HUES64 (cell line): Measurements from ENCODE around the gene HRH2.

ENCODE experiments used
- H3K27ac ChIP-seq: 2 replicates; pipeline ENCODE4 v1.7.0; 2013; ENCODE audit warnings: low read depth, low read length, inconsistent platforms
- H3K27me3 ChIP-seq: 2 replicates; pipeline ENCODE4 v1.6.1; 2013; ENCODE audit warnings: mild to moderate bottlenecking, low read length; ENCODE audit not compliant: insufficient read depth
- H3K36me3 ChIP-seq: 2 replicates; pipeline ENCODE4 v1.6.1; 2013; ENCODE audit warnings: mild to moderate bottlenecking, low read length; ENCODE audit not compliant: insufficient read depth
- H3K4me1 ChIP-seq: 2 replicates; pipeline ENCODE4 v1.6.1; 2013; ENCODE audit warnings: mild to moderate bottlenecking, low read length, moderate library complexity; ENCODE audit not compliant: insufficient read depth
- H3K4me3 ChIP-seq: 2 replicates; pipeline ENCODE4 v1.5.1; 2013; ENCODE audit warnings: mild to moderate bottlenecking, low read length, moderate library complexity
- H3K9ac ChIP-seq: 2 replicates; pipeline ENCODE4 v1.6.1; 2013; ENCODE audit warnings: mild to moderate bottlenecking, low read depth, low read length
- H3K9me3 ChIP-seq: 2 replicates; pipeline ENCODE4 v1.6.1; 2013; ENCODE audit warnings: low read depth, low read length; ENCODE audit not compliant: insufficient read depth
- WGBS: fragments of 150-250, 120-280 bp; methylation state at CpG from one replicate; pipeline ENCODE4 v1.1.7; 2013; ENCODE audit warnings: missing lambda C conversion rate; 5-methylcytosine and 5-hydroxymethylcytosine counted together

Gene HRH2

DNA sequence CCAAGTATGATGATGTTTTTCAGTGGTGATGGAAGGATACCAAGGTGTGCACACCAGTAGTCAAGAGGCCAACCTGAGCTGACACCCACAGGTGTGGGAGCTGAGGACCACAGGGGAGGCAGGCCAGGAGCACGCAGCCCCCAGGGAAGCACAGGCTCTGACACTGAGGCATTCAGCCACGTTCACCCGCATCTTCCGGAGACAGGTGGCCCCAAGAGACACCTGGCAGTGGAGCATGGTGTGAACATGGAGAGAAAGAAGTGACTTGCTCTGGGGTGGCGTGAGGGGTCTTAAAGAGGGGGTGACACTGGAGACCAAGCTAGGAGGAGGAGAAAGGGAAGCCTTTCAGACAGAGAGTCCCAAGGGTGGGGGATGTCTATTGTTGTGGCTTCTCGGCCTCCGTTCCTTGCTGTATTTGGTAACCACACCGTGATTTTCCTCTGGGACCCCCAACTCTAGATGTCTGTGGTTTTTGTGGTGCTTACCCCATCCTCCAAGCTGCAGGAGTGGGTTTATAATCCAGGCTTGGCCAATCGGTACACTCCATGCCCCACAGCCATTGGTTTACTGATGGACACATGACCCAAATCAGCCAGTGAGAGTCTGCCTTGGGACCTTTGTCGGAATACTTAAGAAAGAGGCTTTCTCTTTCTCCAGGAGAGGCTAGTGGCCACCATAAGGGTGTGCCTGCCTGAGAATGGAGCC is 84.6 kb downstream of the HRH2 start:
- Histone ChIP-seq H3K9ac (no peak overlapping the region), H3K4me3 (no peak overlapping the region), H3K27me3 (no peaks in the 10 kb centered on the region), H3K9me3 (no peaks in the 10 kb centered on the region), H3K4me1 (no peaks in the 10 kb centered on the region), H3K27ac (no peak overlapping the region), H3K36me3 (no peaks in the 10 kb centered on the region)
- WGBS: 79% methylated on average over 10 of the region's 10 CpGs

DNA sequence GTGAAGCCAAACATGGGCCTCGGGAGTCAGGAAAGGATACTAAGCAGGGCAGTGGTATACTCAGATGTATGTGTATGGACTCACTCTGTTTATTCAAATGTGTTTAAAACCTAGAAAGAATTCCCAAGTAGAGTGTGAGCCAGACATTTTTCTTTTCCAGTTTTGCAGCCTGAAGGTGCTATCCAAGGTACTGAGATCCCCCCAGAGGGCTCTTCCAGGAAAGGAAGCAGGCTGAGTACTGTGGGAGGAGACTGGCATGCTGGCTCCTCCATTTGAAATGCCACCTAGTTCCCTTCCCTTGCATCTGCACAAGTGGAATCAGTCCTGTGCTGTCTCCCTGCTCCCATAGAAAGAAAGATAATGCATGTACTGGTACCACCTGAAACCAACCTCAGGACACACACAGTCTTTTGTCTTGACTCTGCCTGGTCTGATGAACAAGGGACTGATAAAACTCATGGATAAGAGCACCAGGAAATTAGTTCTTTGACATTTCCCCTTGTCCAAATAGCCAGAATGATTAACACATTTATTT is 85.9 kb downstream of the HRH2 start:
- Histone ChIP-seq H3K27ac (no peak overlapping the region), H3K27me3 (no peaks in the 10 kb centered on the region), H3K4me1 (no peaks in the 10 kb centered on the region), H3K4me3 (no peak overlapping the region), H3K9ac (no peak overlapping the region), H3K36me3 (no peaks in the 10 kb centered on the region), H3K9me3 (no peaks in the 10 kb centered on the region)
- WGBS: 82% methylated on average over 1 of the region's 1 CpG

DNA sequence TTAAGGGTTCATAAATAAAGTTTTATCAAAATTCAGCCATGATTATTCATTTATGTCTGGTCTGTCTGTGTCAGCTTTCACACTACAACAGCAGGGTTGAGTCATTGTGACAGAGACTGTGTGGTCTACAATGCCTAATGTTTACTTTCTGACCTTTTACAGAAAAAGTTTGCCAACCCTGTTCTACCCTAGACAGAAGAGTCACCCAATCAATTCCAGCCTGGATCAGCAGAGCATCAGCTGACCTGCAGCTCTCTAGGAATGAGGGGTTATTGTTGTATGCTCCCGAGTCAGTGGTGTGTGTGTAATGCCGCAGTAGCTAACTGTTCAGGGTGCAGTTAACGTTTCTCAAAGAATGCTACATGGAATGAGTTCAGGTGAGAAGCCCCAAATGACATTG is 87.3 kb downstream of the HRH2 start:
- 77% methylated on average over 3 of the region's 3 CpGs for WGBS
- no peaks in the 10 kb centered on the region for H3K36me3 ChIP-seq
- no peaks in the 10 kb centered on the region for H3K4me1 ChIP-seq
- H3K27ac ChIP-seq: no peak overlapping the region
- no peaks in the 10 kb centered on the region for H3K27me3 ChIP-seq
- no peaks in the 10 kb centered on the region for H3K9me3 ChIP-seq
- no peak overlapping the region for H3K9ac ChIP-seq
- H3K4me3 ChIP-seq: no peak overlapping the region

DNA sequence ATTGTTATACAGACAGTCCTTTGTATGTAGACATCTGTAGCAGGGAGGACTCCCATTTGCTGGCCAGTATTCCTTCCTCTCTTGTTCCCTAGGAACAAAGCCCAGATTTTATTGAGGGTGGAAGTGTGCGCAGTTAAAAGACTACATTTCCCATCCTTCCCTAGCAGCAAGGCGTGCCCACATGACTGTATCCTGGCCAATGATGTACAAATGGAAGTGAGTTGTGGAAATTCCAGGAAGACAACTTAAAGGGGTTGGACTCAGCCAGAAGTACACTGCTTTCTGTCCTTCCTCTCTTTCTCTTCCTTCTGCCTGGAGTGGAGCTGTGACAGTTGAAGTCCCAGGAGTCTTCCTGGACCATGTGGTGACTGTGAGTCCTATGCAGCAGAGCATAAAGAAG is 89.0 kb downstream of the HRH2 start:
- Histone ChIP-seq H3K9ac (no peak overlapping the region), H3K27me3 (no peaks in the 10 kb centered on the region), H3K27ac (no peak overlapping the region), H3K36me3 (no peaks in the 10 kb centered on the region), H3K4me3 (peak overlapping the region; percentile 28; the same call in 1 of the 2 replicates), H3K4me1 (no peaks in the 10 kb centered on the region), H3K9me3 (no peaks in the 10 kb centered on the region)
- no CpG with 5 or more reads among the region's 2 CpGs for WGBS

DNA sequence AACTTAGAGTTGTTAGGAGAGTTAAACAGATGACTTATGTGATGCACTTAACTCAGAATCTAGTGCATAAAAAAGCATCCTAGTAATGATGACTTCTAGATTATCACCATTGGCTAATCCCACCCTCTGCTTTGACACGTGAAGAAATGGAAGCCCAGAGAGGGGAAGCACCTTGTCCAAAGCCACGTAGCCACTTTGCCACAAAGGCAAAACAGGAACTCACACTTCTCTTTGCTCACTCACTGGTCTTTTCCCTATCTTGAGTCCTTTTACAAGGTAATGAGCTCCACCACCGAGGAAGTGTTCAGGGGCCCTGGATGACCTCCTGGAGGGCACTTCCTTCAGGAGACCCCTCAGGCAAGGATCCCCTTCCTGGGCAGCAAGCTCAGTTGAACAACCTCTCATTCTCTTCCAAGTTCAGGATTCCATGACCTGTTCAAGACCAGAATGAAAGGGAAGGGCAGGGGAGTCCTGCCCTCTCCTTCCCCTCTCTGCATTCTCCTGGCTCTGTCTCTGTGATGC is 89.7 kb downstream of the HRH2 start:
- Histone ChIP-seq H3K36me3 (no peaks in the 10 kb centered on the region), H3K27ac (no peak overlapping the region), H3K4me1 (no peaks in the 10 kb centered on the region), H3K9ac (no peak overlapping the region), H3K9me3 (no peaks in the 10 kb centered on the region), H3K4me3 (no peak overlapping the region), H3K27me3 (no peaks in the 10 kb centered on the region)
- WGBS: 82% methylated on average over 3 of the region's 3 CpGs

DNA sequence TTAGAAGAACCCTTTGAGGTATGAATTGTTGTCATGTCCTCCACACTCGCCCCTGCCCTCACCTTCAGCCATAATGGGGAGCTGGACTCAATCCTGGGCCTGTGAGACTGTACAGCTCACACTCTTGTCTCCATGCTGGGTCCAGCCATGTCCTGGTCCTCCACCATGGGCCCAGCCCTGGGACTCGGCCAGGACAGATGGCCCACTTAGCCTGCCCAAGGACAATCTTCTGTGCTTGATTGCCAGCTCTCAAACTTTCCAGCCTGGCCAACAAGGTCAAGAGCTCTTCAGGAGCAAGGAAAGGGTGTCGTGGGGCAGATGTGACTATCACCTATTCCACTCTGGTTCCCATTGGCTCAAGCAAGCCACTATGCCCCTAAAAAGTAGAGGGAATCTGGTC is 90.8 kb downstream of the HRH2 start:
- H3K9ac ChIP-seq: no peak overlapping the region
- no peaks in the 10 kb centered on the region for H3K9me3 ChIP-seq
- H3K27ac ChIP-seq: no peak overlapping the region
- H3K4me3 ChIP-seq: no peak overlapping the region
- no peaks in the 10 kb centered on the region for H3K4me1 ChIP-seq
- no peaks in the 10 kb centered on the region for H3K36me3 ChIP-seq
- no peaks in the 10 kb centered on the region for H3K27me3 ChIP-seq
- WGBS: 87% methylated on average over 3 of the region's 3 CpGs

DNA sequence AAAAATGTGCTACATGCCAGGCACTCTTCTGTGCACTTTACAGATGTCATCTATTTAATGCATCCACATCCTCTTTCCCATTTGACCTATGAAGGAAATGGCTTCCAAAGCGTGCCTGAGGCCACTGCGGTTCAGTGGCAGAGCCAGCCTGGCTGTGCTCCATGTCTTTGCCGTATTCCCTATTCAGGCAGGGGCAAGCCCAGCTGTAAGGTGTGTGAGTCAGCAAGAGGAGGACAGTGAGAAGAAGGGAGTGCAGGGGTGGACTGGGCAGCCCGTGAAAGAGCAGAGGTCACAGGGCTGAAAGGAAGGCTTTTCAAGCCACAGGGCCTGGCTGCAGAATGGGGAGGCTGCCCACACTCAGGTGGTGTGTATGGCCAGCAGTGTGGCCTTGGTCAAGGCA is 91.7 kb downstream of the HRH2 start:
- Histone ChIP-seq H3K9ac (no peak overlapping the region), H3K9me3 (no peaks in the 10 kb centered on the region), H3K27ac (no peak overlapping the region), H3K4me1 (no peaks in the 10 kb centered on the region), H3K27me3 (no peaks in the 10 kb centered on the region), H3K4me3 (no peak overlapping the region), H3K36me3 (no peaks in the 10 kb centered on the region)
- WGBS: 78% methylated on average over 4 of the region's 4 CpGs

DNA sequence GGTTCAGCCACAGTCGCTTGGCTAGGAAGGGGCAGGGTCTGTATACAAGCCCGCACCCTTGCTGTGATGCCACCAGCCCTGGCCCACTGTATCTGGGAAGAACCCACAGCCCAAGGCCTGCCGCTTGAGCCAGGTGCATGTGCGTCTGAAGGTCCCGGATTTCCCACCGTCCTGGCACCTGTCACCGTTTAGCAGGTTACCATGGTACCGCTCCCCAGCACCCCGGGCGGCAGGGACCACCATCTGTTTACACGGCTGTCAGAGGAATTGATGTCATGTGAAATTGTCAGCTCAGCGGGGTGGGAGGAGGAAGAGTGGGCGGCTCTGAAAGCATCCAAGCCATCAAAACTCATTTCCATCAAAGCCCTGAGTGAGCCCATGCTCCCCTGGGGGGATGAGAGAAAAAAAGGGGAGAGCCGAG is 92.7 kb downstream of the HRH2 start:
- H3K9ac ChIP-seq: no peak overlapping the region
- no peaks in the 10 kb centered on the region for H3K36me3 ChIP-seq
- WGBS: 39% methylated on average over 12 of the region's 14 CpGs
- no peaks in the 10 kb centered on the region for H3K4me1 ChIP-seq
- no peaks in the 10 kb centered on the region for H3K9me3 ChIP-seq
- no peak overlapping the region for H3K27ac ChIP-seq
- no peak overlapping the region for H3K4me3 ChIP-seq
- no peaks in the 10 kb centered on the region for H3K27me3 ChIP-seq

DNA sequence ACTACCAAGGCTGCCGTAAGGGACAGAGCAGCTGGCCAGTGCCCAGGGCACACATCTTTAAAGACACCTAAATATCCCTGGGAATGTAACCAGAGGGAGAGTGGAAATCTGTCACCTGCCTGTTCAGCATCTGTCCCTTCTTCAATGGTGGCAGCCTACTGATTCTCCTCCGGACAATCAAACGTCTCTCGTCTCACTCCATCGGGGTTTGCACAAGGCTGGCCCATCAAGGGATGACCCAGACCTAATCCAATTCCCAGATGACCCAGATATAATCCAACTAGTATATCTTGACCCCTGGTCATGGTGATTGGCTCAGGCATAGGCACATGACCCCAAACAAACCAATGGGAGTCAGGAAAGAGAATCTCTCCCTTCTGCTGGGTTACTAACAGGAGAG is 93.5 kb downstream of the HRH2 start:
- WGBS: 90% methylated on average over 5 of the region's 5 CpGs
- Histone ChIP-seq H3K4me1 (no peaks in the 10 kb centered on the region), H3K36me3 (no peaks in the 10 kb centered on the region), H3K9ac (no peak overlapping the region), H3K27me3 (no peaks in the 10 kb centered on the region), H3K27ac (no peak overlapping the region), H3K4me3 (no peak overlapping the region), H3K9me3 (no peaks in the 10 kb centered on the region)

DNA sequence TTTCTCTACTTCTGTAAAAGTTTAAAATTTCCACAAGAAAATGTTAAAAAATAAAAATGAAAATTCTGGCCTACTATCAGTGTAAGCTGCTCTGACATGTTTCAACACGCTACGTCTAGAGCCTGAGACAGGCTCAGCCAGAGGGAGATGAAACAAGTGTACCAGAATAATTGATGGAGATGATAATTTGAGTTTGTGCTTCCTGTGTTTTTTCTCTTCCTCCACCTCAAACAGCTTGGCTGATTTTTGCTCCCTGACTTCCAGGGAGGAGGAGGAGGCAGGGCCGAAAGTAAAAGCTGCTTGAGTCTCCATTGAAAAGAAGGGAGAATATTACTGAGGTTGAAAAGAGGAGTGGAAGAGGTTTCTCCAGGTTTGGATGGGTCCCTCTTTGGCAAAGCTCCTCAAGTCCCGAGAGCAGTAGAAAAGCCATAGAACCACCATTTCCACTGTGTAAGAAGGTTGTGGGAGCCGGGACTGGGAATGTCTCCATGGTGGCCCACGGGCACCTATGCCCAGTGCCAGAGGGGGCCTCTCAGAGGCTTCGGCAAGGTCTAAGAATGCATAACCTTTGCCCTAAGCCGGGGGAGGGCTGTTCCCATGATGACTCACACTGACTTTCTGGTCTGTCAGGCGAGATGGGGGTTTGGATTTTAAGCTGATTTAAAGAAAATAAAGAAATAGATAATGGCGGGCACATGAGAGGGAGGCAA is 95.1 kb downstream of the HRH2 start:
- WGBS: 78% methylated on average over 10 of the region's 10 CpGs

DNA sequence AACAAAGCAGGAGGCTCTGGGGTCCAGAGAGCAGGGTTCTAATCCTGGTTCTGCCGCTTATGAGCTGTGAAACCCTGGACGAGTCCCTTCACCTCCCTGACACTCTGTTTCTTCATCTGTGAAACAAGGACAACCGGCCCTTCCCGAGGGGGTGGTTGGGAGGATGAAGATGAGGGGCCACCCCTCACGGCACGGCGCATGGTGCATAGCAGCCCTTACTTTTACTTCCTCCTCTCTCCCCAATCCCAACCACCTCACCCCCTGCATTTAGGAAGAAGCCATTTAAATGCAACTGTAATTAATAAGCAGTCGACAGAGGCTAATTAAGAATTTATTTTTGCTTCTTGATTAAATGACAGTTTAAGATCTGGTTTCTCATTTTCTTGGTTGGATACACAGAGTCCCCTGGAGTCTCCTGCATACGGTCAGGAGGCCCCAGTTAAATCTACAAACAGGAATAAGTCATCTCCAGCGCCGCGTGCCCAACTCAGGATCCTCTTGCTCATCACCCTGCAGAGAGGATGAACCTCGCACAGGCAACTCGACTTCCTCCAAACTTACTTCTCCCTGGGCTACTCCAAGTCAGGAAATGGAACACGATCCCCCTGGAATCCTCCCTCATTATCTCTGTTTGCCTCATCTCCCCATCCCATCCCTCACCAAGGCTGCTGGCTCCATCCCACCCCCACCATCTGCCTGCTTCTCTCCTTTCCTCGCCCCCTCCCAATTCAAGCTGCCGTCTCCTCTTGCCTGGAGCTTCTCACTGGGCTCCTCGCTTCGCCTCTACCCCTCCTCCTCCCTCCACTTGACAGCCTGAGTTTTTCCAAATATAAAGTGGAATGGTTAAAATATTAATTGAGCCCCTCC is 95.9 kb downstream of the HRH2 start:
- Histone ChIP-seq H3K27me3 (no peaks in the 10 kb centered on the region), H3K27ac (no peak overlapping the region), H3K36me3 (no peaks in the 10 kb centered on the region), H3K4me3 (no peak overlapping the region), H3K4me1 (no peaks in the 10 kb centered on the region), H3K9ac (no peak overlapping the region), H3K9me3 (no peaks in the 10 kb centered on the region)
- WGBS: 82% methylated on average over 19 of the region's 19 CpGs

More for the DNA sequence above, 95.1 kb downstream of the HRH2 start:
- H3K27ac ChIP-seq: no peak overlapping the region
- no peaks in the 10 kb centered on the region for H3K4me1 ChIP-seq
- H3K4me3 ChIP-seq: no peak overlapping the region
- no peak overlapping the region for H3K9ac ChIP-seq
- H3K36me3 ChIP-seq: no peaks in the 10 kb centered on the region
- no peaks in the 10 kb centered on the region for H3K27me3 ChIP-seq
- no peaks in the 10 kb centered on the region for H3K9me3 ChIP-seq
